Skeletal muscle satellite cell (primary cell): ENCODE measurements around the gene ATP2A2.
"Not testable (repeated sequence)": the region's sequence is repeated elsewhere in the genome, so short reads cannot be mapped to it uniquely, and the experiment has no call there.

Experiments
- H3K27me3 ChIP-seq: 2 replicates; pipeline ENCODE4 v1.7.0; 2013; ENCODE audit warnings: low read length; ENCODE audit not compliant: control insufficient read depth, insufficient read depth
- H3K36me3 ChIP-seq: 2 replicates; pipeline ENCODE4 v1.7.0; 2013; ENCODE audit warnings: mild to moderate bottlenecking, control low read depth, low read length; ENCODE audit not compliant: insufficient read depth
- H3K4me1 ChIP-seq: 2 replicates; pipeline ENCODE4 v1.7.0; 2013; ENCODE audit warnings: low read length; ENCODE audit not compliant: control insufficient read depth, insufficient read depth
- H3K4me2 ChIP-seq: 2 replicates; pipeline ENCODE4 v1.7.0; 2013; ENCODE audit warnings: mild to moderate bottlenecking, low read length
- H3K4me3 ChIP-seq: 2 replicates; pipeline ENCODE4 v1.7.0; 2013; ENCODE audit warnings: low read length
- H3K9ac ChIP-seq: 2 replicates; pipeline ENCODE4 v1.7.0; 2013; ENCODE audit warnings: mild to moderate bottlenecking, low read depth, low read length, moderate library complexity
- H3K9me3 ChIP-seq: replicated peaks from 2 replicates; pipeline ENCODE4 v1.7.0; 2013; ENCODE audit warnings: mild to moderate bottlenecking, control low read depth, low read length

The ATP2A2 gene

DNA sequence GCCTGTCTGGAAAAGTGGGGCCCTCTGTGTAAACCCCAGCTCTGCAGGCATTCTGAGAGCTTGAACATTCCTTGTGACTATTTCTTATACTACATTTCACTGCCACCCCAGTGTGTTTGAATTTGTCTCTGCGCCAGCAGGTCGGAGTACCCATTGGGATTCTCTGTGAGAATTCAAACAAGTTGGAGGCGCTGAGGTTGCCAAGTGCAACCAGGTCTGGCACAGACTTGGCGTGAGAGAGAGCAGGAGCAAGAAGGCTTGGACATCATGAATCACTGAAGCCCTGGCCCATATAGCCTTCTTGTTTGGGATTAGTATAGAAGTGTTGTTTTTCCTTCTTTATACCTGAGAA, 33.0 kb upstream of the ATP2A2 start:
- H3K27me3 ChIP-seq: no peaks in the 10 kb centered on the region
- no peaks in the 10 kb centered on the region for H3K36me3 ChIP-seq
- H3K4me3 ChIP-seq: no peak overlapping the region
- no peaks in the 10 kb centered on the region for H3K4me1 ChIP-seq
- H3K9me3 ChIP-seq: no peaks in the 10 kb centered on the region
- H3K9ac ChIP-seq: no peak overlapping the region
- H3K4me2 ChIP-seq: no peak overlapping the region

DNA sequence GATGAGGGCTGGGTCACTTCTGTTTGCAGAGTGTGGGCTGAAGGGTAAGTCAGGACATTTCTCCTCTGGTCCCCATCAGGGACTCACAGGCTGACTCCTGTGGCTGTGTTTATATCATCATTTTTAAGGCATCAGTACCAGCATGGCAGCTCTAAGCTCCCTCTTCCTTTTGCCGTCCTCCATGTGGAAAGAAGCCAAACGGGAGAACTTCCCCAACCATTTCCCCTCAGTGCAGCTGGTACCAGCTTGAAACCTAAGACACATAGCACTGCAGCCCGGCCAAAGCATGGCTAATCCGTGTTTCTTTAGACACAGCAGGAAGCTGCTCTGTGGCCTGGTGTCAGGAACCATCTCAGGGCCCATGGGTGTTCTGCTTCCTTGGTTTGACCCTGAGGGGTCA, 31.9 kb upstream of the ATP2A2 start:
- Histone ChIP-seq H3K4me1 (no peaks in the 10 kb centered on the region), H3K36me3 (no peaks in the 10 kb centered on the region), H3K27me3 (no peaks in the 10 kb centered on the region), H3K9ac (no peak overlapping the region), H3K9me3 (no peaks in the 10 kb centered on the region), H3K4me3 (no peak overlapping the region), H3K4me2 (no peak overlapping the region)

DNA sequence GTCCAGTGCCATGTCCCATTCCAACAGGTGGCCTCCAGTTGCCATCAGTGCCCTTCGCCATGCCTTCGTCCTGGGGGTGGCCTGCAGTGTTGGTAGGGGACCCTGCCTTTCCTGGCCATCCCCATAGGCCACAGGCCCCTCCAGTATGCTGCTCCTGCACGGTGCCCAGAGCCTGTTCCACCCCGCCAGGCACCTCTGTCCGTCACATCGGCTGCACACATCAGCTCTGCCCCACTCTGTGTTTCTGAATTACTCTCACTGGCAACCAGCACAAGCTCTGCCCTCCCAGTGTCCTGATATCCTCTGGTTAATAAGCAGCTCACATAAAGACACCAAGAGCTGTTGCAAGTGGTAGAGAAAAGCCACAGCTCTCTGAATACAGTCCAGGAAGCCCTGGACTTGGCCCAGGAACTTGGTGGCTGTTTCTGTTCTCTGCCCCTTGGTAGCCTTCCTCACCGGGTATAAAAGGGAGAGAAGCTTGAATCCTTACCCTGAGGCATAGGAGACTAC, 31.3 kb upstream of the ATP2A2 start:
- no peaks in the 10 kb centered on the region for H3K9me3 ChIP-seq
- no peaks in the 10 kb centered on the region for H3K27me3 ChIP-seq
- H3K4me2 ChIP-seq: no peak overlapping the region
- H3K36me3 ChIP-seq: no peaks in the 10 kb centered on the region
- no peak overlapping the region for H3K4me3 ChIP-seq
- H3K4me1 ChIP-seq: no peaks in the 10 kb centered on the region
- H3K9ac ChIP-seq: no peak overlapping the region

DNA sequence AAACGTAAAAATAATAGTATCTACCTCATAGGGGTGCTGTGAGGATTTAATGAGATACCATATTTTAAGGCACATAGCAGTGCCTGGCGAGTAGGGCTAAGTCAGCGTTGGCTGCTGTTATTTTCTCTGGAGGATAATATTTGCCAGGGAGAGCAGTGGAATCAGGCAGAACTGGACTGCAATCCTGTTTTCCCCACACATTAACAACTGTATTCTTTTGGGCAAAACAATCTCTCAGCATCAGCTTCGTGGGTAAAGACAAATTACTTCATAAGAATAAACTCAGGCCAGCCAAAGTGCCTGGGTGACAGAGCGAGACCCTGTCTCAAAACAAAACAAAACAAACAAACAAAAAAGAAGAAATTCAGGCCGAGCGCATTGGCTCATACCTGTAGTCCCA, 29.7 kb upstream of the ATP2A2 start:
- no peaks in the 10 kb centered on the region for H3K9me3 ChIP-seq
- no peaks in the 10 kb centered on the region for H3K36me3 ChIP-seq
- H3K4me3 ChIP-seq: no peak overlapping the region
- H3K4me2 ChIP-seq: no peak overlapping the region
- no peak overlapping the region for H3K9ac ChIP-seq
- H3K27me3 ChIP-seq: no peaks in the 10 kb centered on the region
- H3K4me1 ChIP-seq: no peaks in the 10 kb centered on the region

DNA sequence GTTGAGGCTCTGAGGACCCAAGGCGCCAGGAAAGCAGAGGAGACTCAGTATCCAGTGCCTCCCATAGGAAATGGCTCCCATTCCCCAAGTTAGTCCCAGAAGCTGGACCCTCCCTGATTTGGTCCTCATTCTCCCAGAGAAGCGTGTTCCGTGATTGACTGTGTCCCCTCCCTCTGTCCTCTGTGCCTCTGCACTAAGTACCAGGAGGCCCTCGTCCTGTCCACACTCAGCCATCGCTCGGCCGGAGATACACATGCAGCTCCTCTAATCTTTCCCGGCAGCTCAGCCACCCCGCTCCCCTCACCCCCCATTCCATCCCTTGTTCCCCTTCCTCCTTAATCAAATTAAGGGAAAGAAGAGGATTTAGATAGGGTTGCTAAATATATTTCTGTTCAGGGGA, 28.3 kb upstream of the ATP2A2 start:
- no peaks in the 10 kb centered on the region for H3K9me3 ChIP-seq
- no peak overlapping the region for H3K9ac ChIP-seq
- H3K36me3 ChIP-seq: no peaks in the 10 kb centered on the region
- no peak overlapping the region for H3K4me3 ChIP-seq
- no peak overlapping the region for H3K4me2 ChIP-seq
- no peaks in the 10 kb centered on the region for H3K27me3 ChIP-seq
- H3K4me1 ChIP-seq: no peaks in the 10 kb centered on the region

DNA sequence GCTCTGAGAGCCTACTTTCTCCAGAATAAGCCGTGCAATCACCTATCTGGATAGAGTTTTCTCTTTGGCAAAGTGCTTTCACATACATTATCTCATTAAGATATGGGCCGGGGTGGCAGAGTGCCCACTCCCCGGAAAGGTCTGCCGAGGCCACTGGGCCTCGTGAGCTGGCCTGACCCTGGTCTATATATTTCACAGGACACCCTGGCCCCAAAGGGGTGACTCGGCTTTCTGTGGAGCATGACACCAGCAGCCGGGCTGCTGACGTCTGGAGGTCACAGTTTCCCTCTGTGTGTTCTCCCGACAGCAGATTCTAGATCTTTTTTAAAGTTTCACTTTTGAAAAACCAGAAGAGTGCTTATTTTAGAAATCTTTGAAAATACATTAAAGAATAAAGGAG, 27.9 kb upstream of the ATP2A2 start:
- no peak overlapping the region for H3K9ac ChIP-seq
- no peaks in the 10 kb centered on the region for H3K27me3 ChIP-seq
- no peaks in the 10 kb centered on the region for H3K9me3 ChIP-seq
- peak overlapping the region; percentile 27 for H3K4me2 ChIP-seq
- no peaks in the 10 kb centered on the region for H3K4me1 ChIP-seq
- no peaks in the 10 kb centered on the region for H3K36me3 ChIP-seq
- no peak overlapping the region for H3K4me3 ChIP-seq

DNA sequence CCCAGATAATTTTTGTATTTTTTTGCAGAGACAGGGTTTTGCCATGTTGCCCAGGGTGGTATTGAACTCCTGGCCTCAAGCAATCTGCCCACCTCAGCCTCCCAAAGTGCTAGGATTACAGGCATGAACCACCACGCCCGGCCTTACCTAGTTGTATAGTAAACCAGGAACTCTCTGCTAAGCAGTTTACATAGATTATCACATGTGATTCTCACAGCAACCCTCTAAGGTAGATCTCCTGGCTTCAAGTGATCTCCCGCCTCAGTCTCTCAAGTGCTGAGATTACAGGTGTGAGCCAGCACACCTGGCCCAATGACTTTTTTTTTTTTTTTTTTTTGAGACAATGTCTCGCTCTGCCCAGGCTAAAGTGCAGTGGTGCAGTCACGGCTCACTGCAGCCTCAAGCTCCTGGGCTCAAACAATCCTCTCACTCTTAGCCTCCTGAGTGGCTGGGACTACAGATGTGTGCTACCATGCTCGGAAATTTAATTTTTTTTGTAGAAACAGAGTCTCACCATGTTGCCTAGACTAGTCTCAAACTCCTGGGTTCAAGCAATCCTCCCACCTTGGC, 26.0 kb upstream of the ATP2A2 start:
- H3K9me3 ChIP-seq: no peaks in the 10 kb centered on the region
- no peak overlapping the region for H3K4me3 ChIP-seq
- H3K36me3 ChIP-seq: no peaks in the 10 kb centered on the region
- no peak overlapping the region for H3K4me2 ChIP-seq
- H3K27me3 ChIP-seq: no peaks in the 10 kb centered on the region
- H3K4me1 ChIP-seq: no peaks in the 10 kb centered on the region
- H3K9ac ChIP-seq: no peak overlapping the region

DNA sequence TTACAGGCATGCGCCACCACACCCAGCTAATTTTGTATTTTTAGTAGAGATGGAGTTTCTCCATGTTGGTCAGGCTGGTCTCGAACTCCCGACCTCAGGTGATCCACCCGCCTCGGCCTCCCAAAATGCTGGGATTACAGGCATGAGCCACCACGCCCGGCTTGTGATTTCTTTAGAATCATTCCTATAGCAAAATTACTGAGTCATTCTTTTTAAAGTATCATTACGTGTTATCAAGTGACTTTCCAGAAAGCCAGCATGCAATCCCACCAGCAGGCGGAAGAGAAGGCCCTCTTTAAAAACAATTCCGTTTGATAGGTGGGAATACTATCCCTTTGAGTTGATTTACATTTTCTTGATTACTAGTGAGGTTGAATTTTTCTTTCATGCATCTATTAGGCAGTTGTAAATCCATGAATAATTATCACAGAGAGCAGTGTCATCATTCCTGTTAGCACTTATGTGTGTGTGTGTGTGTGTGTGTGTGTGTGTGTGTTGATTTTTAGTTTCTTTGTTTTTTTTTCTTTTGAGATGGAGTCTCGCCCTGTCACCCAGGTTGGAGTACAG, 25.1 kb upstream of the ATP2A2 start:
- H3K4me3 ChIP-seq, H3K4me2 ChIP-seq, H3K4me1 ChIP-seq, H3K9me3 ChIP-seq, H3K27me3 ChIP-seq, H3K36me3 ChIP-seq, H3K9ac ChIP-seq: not testable (repeated sequence)

DNA sequence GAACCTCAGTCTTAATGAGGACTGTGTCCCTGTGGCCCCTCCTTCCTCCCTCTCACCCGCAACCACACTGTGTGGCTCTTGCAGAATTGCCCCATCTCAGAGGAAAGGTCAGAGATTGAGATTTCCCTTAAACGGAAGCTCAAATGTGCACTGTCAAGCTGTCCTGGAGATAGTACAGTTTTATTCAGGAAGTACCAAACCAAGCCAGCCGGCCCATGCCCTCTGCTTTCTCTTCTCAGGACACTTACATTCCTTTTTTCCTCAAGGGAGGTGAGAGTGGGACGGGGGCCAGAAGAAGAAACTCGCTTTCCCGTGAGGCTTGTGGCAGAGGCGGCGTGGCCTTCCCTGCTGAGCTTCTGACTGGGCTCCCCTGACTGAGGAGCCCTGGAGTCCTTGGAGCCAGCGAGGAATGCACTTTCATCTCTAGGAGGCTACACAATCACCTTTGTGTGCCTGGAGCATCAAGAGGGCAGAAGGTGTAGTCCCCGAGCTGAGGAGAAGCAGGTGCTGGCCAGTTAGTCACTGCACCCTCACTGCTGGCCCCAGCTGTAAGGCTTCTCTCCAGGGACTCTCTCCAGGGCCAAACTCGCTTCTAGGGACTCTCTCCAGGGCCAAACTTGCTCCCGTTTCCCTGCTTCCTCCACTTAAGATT, 24.1 kb upstream of the ATP2A2 start:
- H3K4me3 ChIP-seq: no peak overlapping the region
- no peaks in the 10 kb centered on the region for H3K27me3 ChIP-seq
- H3K4me1 ChIP-seq: no peaks in the 10 kb centered on the region
- H3K9ac ChIP-seq: no peak overlapping the region
- H3K4me2 ChIP-seq: no peak overlapping the region
- no peaks in the 10 kb centered on the region for H3K36me3 ChIP-seq
- no peaks in the 10 kb centered on the region for H3K9me3 ChIP-seq

DNA sequence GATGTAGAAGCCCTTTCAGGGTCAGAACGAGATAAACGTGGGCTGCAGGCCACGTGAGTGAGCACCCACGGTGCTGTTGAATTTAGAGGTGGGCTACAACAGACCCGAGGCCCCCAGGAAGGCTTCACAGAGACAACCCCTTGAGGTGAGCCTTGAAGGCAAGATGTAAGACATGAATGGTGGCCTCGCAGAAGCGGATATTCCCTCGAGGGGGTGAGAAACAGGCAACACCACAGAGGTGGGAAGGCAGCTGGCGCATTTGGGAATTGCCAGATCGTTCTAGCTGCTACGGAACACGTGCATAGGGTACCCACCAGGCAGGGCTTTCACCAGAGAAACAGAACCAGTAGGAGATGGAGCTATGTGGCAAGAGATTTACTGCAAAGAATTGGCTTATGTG, 22.6 kb upstream of the ATP2A2 start:
- Histone ChIP-seq H3K9ac (no peak overlapping the region), H3K9me3 (no peaks in the 10 kb centered on the region), H3K36me3 (no peaks in the 10 kb centered on the region), H3K4me2 (no peak overlapping the region), H3K4me3 (no peak overlapping the region), H3K4me1 (no peaks in the 10 kb centered on the region), H3K27me3 (no peaks in the 10 kb centered on the region)

DNA sequence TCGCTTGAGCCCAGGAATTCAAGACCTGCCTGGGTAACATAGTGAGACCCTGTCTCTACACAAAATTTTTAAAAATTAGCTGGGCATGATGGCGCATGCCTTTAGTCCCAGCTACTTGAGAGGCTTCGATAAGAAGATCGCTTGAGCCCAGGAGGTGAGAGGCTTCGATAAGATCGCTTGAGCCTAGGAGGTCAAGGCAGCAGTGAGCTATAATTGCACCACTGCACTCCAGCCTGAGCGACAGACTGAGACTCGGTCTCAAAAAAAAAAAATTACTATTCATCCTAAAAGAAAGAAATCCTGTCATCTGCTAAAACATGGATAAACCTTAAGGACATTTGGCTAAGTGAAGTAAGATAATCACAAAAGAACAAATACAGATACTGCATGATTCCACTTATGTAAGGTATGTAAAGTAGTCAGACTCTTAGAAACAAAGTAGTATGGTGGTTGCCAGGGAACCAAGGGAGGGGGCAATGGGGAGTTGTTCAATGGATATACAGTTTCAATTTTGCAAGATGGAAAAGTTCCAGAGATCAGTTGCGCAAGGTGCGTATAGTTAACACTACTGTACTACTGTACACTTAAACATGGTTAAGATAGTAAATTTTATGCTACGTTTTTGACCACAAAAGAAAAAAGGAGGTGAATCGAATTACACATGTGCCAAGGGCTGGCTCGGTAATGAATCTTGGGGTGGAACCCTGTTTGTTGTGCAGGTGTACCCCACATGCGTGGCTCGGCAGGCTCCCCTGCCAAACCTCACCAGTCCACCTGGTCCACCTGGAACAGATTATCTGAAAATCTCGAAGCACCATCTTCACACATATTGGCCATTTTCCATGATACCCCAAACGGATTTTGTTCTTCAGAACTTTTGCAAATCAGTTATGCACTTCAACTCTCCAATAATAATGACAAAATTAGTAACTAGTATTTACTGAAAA, 18.3 kb upstream of the ATP2A2 start:
- Histone ChIP-seq H3K9me3 (no peaks in the 10 kb centered on the region), H3K27me3 (no peaks in the 10 kb centered on the region), H3K4me1 (peaks cover 12% of the 10 kb centered on the region), H3K4me2 (no peak overlapping the region), H3K36me3 (no peaks in the 10 kb centered on the region), H3K4me3 (no peak overlapping the region), H3K9ac (no peak overlapping the region)
